HEK293 (cell line): ENCODE data around the gene RHBG.

Experiments
- GLI4 ChIP-seq: fragments of 450-650 bp; formaldehyde crosslinking; IDR thresholded peaks from 2 replicates; pipeline ENCODE4 v1.5.1; 2016; ENCODE audit warnings: missing biosample characterization, missing genetic modification characterization
- KLF10 ChIP-seq: fragments of 450-650 bp; IDR thresholded peaks from 2 replicates; pipeline ENCODE4 v1.5.1; 2018; ENCODE audit warnings: missing biosample characterization, mild to moderate bottlenecking, missing genetic modification characterization
- KLF7 ChIP-seq: fragments of 450-650 bp; formaldehyde crosslinking; IDR thresholded peaks from 2 replicates; pipeline ENCODE4 v1.5.1; 2016; ENCODE audit warnings: missing biosample characterization, missing genetic modification characterization, borderline replicate concordance
- RBAK ChIP-seq: fragments of 450-650 bp; formaldehyde crosslinking; IDR thresholded peaks from 2 replicates; pipeline ENCODE4 v1.5.1; 2016; ENCODE audit warnings: missing biosample characterization, missing genetic modification characterization
- ZFP37 ChIP-seq: fragments of 450-650 bp; formaldehyde crosslinking; IDR thresholded peaks from 2 replicates; pipeline ENCODE4 v1.5.1; 2016; ENCODE audit warnings: missing biosample characterization, missing genetic modification characterization
- ZNF155 ChIP-seq: fragments of 450-650 bp; formaldehyde crosslinking; IDR thresholded peaks from 2 replicates; pipeline ENCODE4 v1.5.1; 2016; ENCODE audit warnings: missing biosample characterization, missing genetic modification characterization
- ZNF398 ChIP-seq: fragments of 450-650 bp; formaldehyde crosslinking; IDR thresholded peaks from 2 replicates; pipeline ENCODE4 v1.5.1; 2017; ENCODE audit warnings: missing biosample characterization, missing genetic modification characterization
- ZNF426 ChIP-seq: fragments of 450-650 bp; formaldehyde crosslinking; IDR thresholded peaks from 2 replicates; pipeline ENCODE4 v1.5.1; 2017; ENCODE audit warnings: missing biosample characterization, missing genetic modification characterization, mild to moderate bottlenecking, inconsistent platforms, moderate library complexity
- ZNF560 ChIP-seq: fragments of 450-650 bp; formaldehyde crosslinking; IDR thresholded peaks from 2 replicates; pipeline ENCODE4 v1.5.1; 2017; ENCODE audit warnings: missing biosample characterization, missing genetic modification characterization, borderline replicate concordance
- TF ChIP-seq, protein P1 (sequence below): fragments of 450-650 bp; formaldehyde crosslinking; IDR thresholded peaks from 2 replicates; pipeline ENCODE4 v1.5.1; 2017; ENCODE audit warnings: missing biosample characterization, mild to moderate bottlenecking, missing genetic modification characterization, moderate library complexity
- TF ChIP-seq, protein P2 (sequence below): fragments of 450-650 bp; formaldehyde crosslinking; IDR thresholded peaks from 2 replicates; pipeline ENCODE4 v1.5.1; 2016; ENCODE audit warnings: missing biosample characterization, missing genetic modification characterization
- TF ChIP-seq, protein P3 (sequence below): fragments of 450-650 bp; formaldehyde crosslinking; IDR thresholded peaks from 2 replicates; pipeline ENCODE4 v1.5.1; 2016; ENCODE audit warnings: missing biosample characterization, missing genetic modification characterization, low read depth
- TF ChIP-seq, protein P4 (sequence below): fragments of 450-650 bp; formaldehyde crosslinking; conservative IDR thresholded peaks from 2 replicates; pipeline ENCODE4 v1.5.1; 2016; ENCODE audit warnings: low read depth, missing biosample characterization, missing genetic modification characterization

GRCh38 chr1:156393095-156393494 is 24.1 kb downstream of the RHBG start:
- TF ChIP-seq RBAK (tag by site-specific recombination) (no peak), ZNF560 (tag by site-specific recombination) (no peak), GLI4 (no peak), KLF7 (tag by site-specific recombination) (no peak), ZFP37 (tag by site-specific recombination) (no peak), ZNF426 (tag by site-specific recombination) (no peak), ZNF398 (no peak), ZNF155 (tag by site-specific recombination) (no peak), KLF10 (no peak)
- TF ChIP-seq, protein P1, sequence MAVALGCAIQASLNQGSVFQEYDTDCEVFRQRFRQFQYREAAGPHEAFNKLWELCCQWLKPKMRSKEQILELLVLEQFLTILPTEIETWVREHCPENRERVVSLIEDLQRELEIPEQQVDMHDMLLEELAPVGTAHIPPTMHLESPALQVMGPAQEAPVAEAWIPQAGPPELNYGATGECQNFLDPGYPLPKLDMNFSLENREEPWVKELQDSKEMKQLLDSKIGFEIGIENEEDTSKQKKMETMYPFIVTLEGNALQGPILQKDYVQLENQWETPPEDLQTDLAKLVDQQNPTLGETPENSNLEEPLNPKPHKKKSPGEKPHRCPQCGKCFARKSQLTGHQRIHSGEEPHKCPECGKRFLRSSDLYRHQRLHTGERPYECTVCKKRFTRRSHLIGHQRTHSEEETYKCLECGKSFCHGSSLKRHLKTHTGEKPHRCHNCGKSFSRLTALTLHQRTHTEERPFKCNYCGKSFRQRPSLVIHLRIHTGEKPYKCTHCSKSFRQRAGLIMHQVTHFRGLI: no peak
- TF ChIP-seq, protein P2, sequence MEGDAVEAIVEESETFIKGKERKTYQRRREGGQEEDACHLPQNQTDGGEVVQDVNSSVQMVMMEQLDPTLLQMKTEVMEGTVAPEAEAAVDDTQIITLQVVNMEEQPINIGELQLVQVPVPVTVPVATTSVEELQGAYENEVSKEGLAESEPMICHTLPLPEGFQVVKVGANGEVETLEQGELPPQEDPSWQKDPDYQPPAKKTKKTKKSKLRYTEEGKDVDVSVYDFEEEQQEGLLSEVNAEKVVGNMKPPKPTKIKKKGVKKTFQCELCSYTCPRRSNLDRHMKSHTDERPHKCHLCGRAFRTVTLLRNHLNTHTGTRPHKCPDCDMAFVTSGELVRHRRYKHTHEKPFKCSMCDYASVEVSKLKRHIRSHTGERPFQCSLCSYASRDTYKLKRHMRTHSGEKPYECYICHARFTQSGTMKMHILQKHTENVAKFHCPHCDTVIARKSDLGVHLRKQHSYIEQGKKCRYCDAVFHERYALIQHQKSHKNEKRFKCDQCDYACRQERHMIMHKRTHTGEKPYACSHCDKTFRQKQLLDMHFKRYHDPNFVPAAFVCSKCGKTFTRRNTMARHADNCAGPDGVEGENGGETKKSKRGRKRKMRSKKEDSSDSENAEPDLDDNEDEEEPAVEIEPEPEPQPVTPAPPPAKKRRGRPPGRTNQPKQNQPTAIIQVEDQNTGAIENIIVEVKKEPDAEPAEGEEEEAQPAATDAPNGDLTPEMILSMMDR (tag by site-specific recombination): no peak
- TF ChIP-seq, protein P3, sequence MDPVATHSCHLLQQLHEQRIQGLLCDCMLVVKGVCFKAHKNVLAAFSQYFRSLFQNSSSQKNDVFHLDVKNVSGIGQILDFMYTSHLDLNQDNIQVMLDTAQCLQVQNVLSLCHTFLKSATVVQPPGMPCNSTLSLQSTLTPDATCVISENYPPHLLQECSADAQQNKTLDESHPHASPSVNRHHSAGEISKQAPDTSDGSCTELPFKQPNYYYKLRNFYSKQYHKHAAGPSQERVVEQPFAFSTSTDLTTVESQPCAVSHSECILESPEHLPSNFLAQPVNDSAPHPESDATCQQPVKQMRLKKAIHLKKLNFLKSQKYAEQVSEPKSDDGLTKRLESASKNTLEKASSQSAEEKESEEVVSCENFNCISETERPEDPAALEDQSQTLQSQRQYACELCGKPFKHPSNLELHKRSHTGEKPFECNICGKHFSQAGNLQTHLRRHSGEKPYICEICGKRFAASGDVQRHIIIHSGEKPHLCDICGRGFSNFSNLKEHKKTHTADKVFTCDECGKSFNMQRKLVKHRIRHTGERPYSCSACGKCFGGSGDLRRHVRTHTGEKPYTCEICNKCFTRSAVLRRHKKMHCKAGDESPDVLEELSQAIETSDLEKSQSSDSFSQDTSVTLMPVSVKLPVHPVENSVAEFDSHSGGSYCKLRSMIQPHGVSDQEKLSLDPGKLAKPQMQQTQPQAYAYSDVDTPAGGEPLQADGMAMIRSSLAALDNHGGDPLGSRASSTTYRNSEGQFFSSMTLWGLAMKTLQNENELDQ: no peak
- TF ChIP-seq, protein P4, sequence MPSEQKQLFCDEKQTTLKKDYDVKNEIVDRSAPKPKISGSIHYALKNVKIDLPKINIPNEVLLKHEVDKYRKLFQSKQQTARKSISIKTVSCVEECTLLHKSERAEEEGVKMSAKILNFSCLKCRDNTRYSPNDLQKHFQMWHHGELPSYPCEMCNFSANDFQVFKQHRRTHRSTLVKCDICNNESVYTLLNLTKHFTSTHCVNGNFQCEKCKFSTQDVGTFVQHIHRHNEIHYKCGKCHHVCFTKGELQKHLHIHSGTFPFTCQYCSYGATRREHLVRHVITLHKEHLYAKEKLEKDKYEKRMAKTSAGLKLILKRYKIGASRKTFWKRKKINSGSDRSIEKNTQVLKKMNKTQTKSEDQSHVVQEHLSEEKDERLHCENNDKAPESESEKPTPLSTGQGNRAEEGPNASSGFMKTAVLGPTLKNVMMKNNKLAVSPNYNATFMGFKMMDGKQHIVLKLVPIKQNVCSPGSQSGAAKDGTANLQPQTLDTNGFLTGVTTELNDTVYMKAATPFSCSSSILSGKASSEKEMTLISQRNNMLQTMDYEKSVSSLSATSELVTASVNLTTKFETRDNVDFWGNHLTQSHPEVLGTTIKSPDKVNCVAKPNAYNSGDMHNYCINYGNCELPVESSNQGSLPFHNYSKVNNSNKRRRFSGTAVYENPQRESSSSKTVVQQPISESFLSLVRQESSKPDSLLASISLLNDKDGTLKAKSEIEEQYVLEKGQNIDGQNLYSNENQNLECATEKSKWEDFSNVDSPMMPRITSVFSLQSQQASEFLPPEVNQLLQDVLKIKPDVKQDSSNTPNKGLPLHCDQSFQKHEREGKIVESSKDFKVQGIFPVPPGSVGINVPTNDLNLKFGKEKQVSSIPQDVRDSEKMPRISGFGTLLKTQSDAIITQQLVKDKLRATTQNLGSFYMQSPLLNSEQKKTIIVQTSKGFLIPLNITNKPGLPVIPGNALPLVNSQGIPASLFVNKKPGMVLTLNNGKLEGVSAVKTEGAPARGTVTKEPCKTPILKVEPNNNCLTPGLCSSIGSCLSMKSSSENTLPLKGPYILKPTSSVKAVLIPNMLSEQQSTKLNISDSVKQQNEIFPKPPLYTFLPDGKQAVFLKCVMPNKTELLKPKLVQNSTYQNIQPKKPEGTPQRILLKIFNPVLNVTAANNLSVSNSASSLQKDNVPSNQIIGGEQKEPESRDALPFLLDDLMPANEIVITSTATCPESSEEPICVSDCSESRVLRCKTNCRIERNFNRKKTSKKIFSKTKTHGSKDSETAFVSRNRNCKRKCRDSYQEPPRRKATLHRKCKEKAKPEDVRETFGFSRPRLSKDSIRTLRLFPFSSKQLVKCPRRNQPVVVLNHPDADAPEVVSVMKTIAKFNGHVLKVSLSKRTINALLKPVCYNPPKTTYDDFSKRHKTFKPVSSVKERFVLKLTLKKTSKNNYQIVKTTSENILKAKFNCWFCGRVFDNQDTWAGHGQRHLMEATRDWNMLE (tag by site-specific recombination): no peak
